NCI-H524 treated with DMSO at 0.1 percent for 48 hours (cell line): ENCODE results near the gene TRIM9.

Source experiments
- DNase-seq: peaks from one replicate; lab custom pipeline; 2025; lab: John Stamatoyannopoulos, UW

Gene TRIM9

DNA sequence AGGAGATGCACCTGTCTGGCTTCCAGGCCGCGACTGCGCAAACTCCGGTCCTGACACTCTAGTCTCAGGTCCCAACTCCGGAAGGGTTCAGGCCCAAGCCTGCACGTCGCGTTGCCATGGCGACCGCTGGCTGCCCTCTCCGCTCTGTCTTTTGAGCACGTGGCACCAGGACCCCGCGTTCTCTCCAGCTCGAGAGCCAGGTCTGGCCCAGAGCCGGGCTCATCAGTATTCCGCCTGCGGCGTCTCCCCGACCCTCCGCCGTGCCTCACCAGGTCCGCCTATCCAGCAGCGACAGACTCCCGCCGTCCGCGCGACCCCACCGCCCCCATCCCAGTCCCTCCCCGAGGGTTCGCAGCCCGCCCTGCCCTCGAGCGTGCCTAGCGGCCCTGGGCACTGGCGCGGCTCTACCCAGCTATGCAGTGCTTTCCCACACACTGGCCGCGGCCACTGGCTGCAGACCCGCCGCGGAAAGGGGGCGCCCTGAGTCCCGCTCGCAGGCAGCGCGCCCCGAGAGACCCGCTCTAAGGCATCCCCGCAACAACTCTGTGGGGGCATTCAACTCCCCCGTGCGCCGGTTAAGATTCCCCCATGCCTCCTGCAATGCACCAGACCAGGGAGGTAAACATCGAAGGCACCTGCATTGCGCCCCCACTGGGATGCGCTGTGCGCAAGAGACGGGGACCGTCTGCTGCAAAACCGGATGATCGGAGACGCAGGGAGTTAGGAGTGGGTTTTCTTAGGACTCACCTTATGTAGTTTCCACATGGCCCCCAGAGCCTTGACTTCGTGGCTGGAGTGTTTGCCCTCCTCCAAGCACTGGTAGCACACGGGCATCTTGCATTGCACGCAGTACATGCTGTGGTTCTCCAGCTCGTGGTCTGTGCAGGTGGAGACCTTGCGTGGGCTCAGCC lies 1.3 kb downstream of the TRIM9 start:
- peak; percentile 79 for DNase-seq

DNA sequence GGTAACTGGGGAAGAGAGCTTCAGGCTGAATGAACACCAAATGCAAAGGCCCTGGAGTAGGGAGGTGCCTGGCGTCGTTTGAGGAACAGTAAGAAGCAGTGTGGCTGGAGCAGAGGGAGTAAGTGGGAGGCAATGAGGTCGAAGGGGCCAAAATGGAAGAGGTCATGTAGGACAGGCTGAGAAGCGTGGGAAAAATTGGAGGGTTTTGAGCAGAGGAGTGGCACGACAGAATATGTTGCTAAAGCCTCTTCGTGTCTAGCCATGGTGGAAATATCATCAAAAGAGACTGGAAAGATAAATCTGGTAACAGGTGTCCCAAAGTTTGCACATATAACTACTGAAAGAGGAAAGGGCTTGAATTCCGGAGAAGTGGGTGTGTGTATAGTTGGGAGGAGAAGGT lies 1.9 kb downstream of the TRIM9 start:
- DNase-seq, result no peak

DNA sequence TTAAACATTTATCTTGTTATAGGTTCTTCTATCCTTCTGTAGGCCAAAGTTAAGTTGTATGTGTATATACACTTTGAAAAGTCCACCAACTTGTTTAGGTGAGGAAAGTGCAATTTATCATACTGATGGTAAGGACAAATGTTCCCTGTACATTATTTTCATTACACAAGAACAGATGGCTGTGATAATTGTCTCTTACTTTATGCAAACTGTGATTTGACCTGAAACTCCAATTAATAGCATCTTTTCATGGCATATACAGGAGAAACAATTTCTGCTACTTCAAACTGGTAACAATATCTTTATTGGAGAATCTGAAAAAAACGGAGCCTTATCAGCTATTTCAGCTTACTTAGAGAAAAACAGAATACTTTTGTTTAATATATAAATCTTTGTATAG lies 5.6 kb downstream of the TRIM9 start:
- DNase-seq, result no peak

- DNase-seq, result no peak
Measured at GRCh38 chr14:51087031-51087441, 7.9 kb downstream of the TRIM9 start.

- no peak for DNase-seq
Measured at GRCh38 chr14:51086044-51086443, 8.9 kb downstream of the TRIM9 start.

DNA sequence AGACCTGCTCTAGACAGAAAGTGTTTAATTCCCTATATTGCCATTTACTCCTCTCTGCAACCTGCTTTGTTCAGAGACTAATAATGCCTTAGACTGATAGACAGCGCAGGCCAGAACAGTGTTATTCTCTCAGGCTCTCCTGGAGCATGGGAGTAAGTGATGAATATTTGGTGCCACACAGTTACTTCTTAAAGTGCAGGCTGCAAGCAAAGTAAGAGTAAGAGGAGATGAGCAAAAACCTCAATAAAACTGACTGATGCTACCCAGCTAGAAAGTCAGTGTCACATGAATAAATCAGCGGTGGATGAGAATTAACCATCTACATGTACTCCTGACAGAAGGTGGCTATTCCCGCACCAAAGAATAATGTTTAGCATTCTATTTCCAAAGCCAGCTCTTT lies 9.9 kb downstream of the TRIM9 start:
- DNase-seq, result no peak

- no peak for DNase-seq
Measured at GRCh38 chr14:51084507-51084906, 10.4 kb downstream of the TRIM9 start.

GRCh38 chr14:51082349-51082748 lies 12.6 kb downstream of the TRIM9 start:
- no peak for DNase-seq

DNA sequence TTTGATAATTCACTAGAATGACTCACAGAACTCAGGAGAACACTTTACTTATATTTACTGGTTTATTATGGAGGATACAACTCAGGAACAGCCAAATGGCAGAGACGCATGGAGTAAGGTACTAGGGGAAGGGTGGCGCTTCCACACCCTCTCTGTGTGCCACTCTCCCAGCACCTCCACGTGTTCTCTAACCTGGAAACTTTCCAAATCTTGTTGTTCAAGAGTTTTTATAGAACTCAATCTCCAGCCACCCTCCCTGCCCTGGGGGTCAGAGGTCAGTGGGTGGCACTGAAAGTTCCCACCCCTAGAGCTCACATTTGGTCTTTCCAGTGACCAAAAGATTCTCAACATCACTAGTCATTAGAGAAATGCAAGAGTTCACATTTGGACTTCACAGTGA lies 13.2 kb downstream of the TRIM9 start:
- DNase-seq, result no peak

- DNase-seq, result no peak
Measured at GRCh38 chr14:51081209-51081608, 13.7 kb downstream of the TRIM9 start.

DNA sequence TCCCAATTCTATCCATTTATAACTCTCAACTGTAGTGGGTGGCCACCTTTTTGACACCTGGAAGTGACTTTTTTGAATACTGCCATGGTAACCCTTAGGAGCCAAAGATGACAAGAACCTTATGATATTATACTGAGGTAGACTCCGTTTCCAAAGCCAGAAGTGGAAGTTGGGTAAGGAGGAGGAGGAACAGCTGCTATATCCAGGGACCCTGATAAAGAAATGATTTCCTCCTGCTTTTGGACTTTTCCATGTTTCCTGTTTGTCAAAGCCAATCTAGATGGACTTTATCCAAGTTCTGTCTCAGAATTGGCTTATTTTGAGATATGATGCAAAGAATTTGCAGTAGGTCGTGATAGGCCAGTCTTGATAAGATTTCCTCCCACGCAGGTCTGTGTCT lies 14.3 kb downstream of the TRIM9 start:
- no peak for DNase-seq

GRCh38 chr14:51079489-51079888 lies 15.4 kb downstream of the TRIM9 start:
- DNase-seq, result no peak

DNA sequence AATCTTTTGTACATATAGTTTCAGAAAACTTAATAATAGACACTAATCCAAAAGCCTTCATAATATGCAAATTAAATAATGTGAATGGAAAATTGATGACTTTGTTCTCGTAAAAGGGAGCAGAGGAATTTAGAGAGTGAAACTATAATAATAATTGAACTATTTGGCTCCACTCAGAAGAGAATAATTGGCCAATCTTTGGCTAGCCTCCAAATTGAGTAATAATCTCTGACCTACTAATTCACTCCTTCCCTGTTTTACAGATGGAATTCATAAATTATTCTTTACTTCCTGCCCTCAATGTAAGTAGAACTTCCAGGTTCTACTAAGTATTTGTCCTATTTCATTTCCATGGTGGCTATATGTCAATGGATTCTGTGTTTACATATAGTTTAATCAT lies 15.8 kb downstream of the TRIM9 start:
- DNase-seq, result no peak

GRCh38 chr14:51074701-51075385 lies 20.1 kb downstream of the TRIM9 start:
- DNase-seq, result no peak

GRCh38 chr14:51073731-51074130 lies 21.2 kb downstream of the TRIM9 start:
- no peak for DNase-seq

- DNase-seq, result no peak
Measured at GRCh38 chr14:51072976-51073375, 21.9 kb downstream of the TRIM9 start.

GRCh38 chr14:51071857-51072256 lies 23.0 kb downstream of the TRIM9 start:
- no peak for DNase-seq

DNA sequence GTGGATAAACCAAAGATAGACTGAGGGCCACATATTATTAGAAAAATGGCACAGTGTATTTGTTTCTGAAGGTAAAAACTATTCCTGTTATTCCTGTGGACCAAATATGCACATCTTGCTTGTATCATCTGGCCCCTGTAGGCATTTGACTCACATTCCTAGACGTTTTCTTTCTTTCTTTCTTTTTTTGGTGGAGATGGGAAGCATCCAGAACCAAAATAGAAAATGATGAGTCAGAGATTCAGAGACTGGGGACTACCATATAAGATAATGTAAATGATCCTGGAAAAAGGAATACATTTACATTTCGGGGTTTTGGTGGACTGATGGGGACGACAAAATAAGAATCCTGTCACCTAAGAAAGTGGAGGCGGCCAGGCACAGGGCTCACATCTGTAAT lies 24.2 kb downstream of the TRIM9 start:
- DNase-seq, result no peak

GRCh38 chr14:51069055-51069454 lies 25.9 kb downstream of the TRIM9 start:
- no peak for DNase-seq

DNA sequence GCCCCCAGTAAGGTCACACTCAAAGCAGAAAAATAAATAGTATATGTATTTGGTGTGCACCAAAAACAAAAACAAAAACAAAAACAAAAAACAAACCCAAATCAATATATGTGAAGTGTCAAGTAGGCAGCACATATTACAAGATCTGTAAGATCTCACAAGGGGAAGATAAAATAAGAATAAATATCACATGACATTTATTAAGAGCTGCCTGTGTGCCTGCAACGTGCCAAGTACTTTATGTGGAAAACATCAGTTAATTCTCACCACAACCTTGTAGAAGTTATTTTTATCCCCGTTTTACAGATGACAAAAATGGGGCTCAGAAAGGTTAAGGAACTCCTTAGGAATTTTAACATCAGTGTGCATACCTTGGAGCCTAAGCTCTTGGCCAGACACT lies 26.6 kb downstream of the TRIM9 start:
- DNase-seq, result no peak

DNA sequence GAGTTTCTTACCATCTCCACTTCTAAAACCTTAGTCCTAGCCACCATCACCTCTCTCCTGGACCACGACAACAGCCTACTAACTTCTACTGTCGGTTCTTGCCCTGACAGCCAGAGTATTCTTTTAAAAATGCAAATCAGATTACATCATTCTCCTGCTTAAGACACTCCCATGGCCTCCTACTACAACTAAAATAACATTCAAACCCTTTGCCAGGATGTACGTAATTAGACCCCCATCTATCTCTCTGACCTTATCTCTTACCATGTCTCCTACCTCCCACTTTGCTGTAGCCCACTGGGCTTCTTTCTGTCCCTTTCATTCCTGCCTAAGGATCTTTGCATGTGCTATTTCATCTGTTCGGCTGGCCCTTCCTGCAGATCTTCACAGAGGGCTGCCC lies 27.6 kb downstream of the TRIM9 start:
- no peak for DNase-seq

DNA sequence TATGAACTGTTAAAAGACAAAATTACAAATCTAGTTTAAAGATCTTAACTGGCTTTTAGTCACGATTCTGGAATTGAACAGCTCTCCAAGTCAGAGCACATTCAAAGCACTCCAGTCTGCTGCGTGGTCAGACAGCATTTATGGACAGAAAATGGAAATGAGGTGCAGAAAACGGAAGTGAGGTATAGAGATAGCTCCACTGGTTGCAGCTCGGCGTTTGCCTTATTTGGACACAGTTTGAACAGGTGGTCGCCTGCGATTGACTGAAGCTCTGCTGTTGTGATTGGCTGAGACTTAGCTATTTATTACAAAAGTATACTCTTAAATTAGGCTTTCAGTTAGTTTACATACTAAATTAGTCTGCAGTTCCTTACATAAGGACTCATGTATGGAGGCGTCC lies 28.3 kb downstream of the TRIM9 start:
- DNase-seq, result no peak

GRCh38 chr14:51059032-51059431 lies 35.9 kb downstream of the TRIM9 start:
- no peak for DNase-seq

DNA sequence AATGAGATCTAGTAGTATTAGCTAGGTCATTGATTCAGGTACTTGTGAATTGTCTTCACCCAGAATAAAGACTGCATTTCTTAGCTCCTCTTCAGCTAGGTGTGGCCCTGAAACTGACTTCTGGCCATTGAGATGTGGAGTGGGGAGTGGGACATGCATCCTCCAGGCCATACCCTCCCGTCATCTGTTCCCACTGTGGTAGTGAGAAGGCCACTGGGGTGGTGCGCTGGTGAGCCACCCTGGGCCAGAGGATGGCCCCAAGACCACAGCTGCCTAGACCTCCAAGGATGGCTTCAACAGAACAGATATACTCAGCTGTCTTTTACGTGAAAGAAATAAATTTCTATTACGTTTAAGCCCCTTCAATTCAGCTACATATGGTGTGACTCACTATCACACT lies 36.5 kb downstream of the TRIM9 start:
- no peak for DNase-seq
